Keratinocyte (primary cell): ENCODE results near the gene ABLIM2. TPM values are rescaled to one million over a fixed set of nuclear protein-coding genes. Genes with fewer than 3 reads are reported as not detected.

ENCODE experiments used
- DNase-seq: peaks from one replicate; pipeline ENCODE4 v3.0.0-alpha.2; 2011; ENCODE audit warnings: low read depth, missing footprints, low spot score
- FAIRE-seq: peaks from 2 replicates; lab custom pipeline; 2011; peaks lifted over from hg19 to GRCh38; lab: Jason Lieb, UNC
- H2AFZ ChIP-seq: 2 replicates; pipeline ENCODE4 v1.6.0; 2012; ENCODE audit warnings: low read length, control low read depth, inconsistent platforms; ENCODE audit not compliant: control insufficient read depth
- H3K27ac ChIP-seq: 2 replicates; pipeline ENCODE4 v1.5.1; 2011; ENCODE audit warnings: low read length; ENCODE audit not compliant: control insufficient read depth, insufficient read depth
- H3K27me3 ChIP-seq: 3 replicates; pipeline ENCODE4 v1.6.0; 2011; ENCODE audit warnings: low read length; ENCODE audit not compliant: control insufficient read depth, insufficient read depth; ENCODE audit errors: extremely low read depth
- H3K36me3 ChIP-seq, 2 experiments: 2 replicates in 1 of 2; 3 replicates in 1 of 2; pipeline ENCODE4 v1.5.1; 2011; ENCODE audit warnings: low read length in 2 of 2, mild to moderate bottlenecking in 1 of 2; ENCODE audit not compliant: control insufficient read depth in 2 of 2, insufficient read depth in 2 of 2; ENCODE audit errors: extremely low read depth in 1 of 2
- H3K4me1 ChIP-seq: 3 replicates; pipeline ENCODE4 v1.5.1; 2011; ENCODE audit warnings: low read length; ENCODE audit not compliant: control insufficient read depth, insufficient read depth; ENCODE audit errors: extremely low read depth
- H3K4me2 ChIP-seq: 3 replicates; pipeline ENCODE4 v1.6.0; 2011; ENCODE audit warnings: low read depth, low read length; ENCODE audit not compliant: control insufficient read depth, insufficient read depth; ENCODE audit errors: extremely low read depth
- H3K4me3 ChIP-seq, 3 experiments: fragments of 200-600 bp in 1 of 3; sonication (generic) in 1 of 3; 2 replicates in 2 of 3; 3 replicates in 1 of 3; pipeline ENCODE4 v1.5.1; 2011 to 2016; ENCODE audit warnings: low read length in 3 of 3, mild to moderate bottlenecking in 3 of 3, control low read depth in 2 of 3, inconsistent platforms in 1 of 3, low read depth in 1 of 3, mixed read lengths in 1 of 3, mixed run types in 1 of 3, moderate library complexity in 1 of 3; ENCODE audit not compliant: control insufficient read depth in 2 of 3, insufficient read depth in 2 of 3; ENCODE audit errors: extremely low read depth in 1 of 3
- H3K79me2 ChIP-seq: 2 replicates; pipeline ENCODE4 v1.6.0; 2012; ENCODE audit warnings: low read length; ENCODE audit not compliant: control insufficient read depth, insufficient read depth
- H3K9ac ChIP-seq: 3 replicates; pipeline ENCODE4 v1.6.0; 2011; ENCODE audit warnings: low read length; ENCODE audit not compliant: control insufficient read depth, insufficient read depth; ENCODE audit errors: extremely low read depth
- H3K9me1 ChIP-seq: 3 replicates; pipeline ENCODE4 v1.6.0; 2011; ENCODE audit warnings: low read length; ENCODE audit not compliant: control insufficient read depth, insufficient read depth; ENCODE audit errors: extremely low read depth
- H3K9me3 ChIP-seq: 2 replicates; pipeline ENCODE4 v1.5.1; 2012; ENCODE audit warnings: low read depth, low read length; ENCODE audit not compliant: control insufficient read depth
- H4K20me1 ChIP-seq: 3 replicates; pipeline ENCODE4 v1.6.0; 2011; ENCODE audit warnings: low read length; ENCODE audit not compliant: control insufficient read depth, insufficient read depth; ENCODE audit errors: extremely low read depth
- EZH2 ChIP-seq: IDR thresholded peaks from one replicate; pipeline ENCODE4 v1.6.1; 2012; ENCODE audit warnings: inconsistent platforms, mild to moderate bottlenecking, low read length, moderate library complexity
- dilution Hi-C: fragments of 300-500 bp; cut with MboI; formaldehyde crosslinking; loops from one replicate; pipeline ENCODE4 v1.7.0; 2020; ENCODE audit warnings: low sequenced_read_pairs; ENCODE audit not compliant: extremely low pct_ligation_motif_present
- polyA plus RNA-seq, 5 experiments: library from polyadenylated mRNA; depleted of rRNA in 3 of 5; stranded (reverse) in 3 of 5; stranded (forward) in 1 of 5; unstranded in 1 of 5; fragments of >200 nt; gene quantifications; 1 replicate in 1 of 5; 2 replicates in 3 of 5; 3 replicates in 1 of 5; pipeline versions ENCODE4 v1.2.1 to v1.2.3, GENCODE V29; 2011 to 2012; ENCODE audit warnings: missing spikeins in 2 of 5, low read depth in 1 of 5, low replicate concordance in 1 of 5
- TF ChIP-seq, protein P1 (sequence below), 3 experiments: IDR thresholded peaks in 1 of 3; conservative IDR thresholded peaks in 1 of 3; optimal IDR thresholded peaks in 1 of 3; 2 replicates in 2 of 3; 3 replicates in 1 of 3; pipeline versions ENCODE3 to v1.5.1; 2011; ENCODE audit warnings: low read length in 3 of 3, mild to moderate bottlenecking in 3 of 3, moderate library complexity in 2 of 3, control low read depth in 1 of 3, inconsistent platforms in 1 of 3; ENCODE audit not compliant: insufficient read depth in 2 of 3; ENCODE audit errors: extremely low read depth in 1 of 3

ABLIM2 gene
- polyA plus RNA-seq, 1 donor (not counting 4 experiments of a cell fraction or from before 2014, with no cell fraction given), result 0.94 TPM

DNA sequence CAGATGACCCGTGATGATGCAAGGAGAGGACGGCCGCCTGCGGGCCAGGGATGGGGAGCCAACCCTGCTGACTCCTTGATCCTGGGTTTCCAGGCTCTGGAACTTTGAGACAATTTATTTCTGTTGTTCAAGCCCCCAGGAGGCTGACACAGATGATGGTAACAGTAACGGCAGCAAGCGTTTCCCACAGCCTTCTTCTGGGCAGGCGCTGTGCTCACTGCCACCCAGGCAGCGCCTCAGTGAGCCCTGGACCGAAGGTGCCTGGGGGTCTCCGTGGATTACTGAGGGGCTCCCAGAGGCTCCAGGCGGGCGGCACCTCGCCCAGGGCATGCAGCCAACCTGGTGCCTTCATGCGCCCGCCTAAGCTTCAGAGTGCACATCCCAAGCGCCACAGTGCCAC, 115.0 kb downstream of the ABLIM2 start:
- Histone ChIP-seq H3K27me3 (peaks cover 6% of the 10 kb centered on the region), H3K4me1 (no peaks in the 10 kb centered on the region), H3K27ac (no peak overlapping the region), H3K4me3 (no peak overlapping the region), H3K36me3 (no peaks in the 10 kb centered on the region), H2AFZ (no peak overlapping the region), H4K20me1 (no peaks in the 10 kb centered on the region), H3K9me3 (no peaks in the 10 kb centered on the region), H3K4me2 (no peak overlapping the region), H3K9ac (no peak overlapping the region), H3K79me2 (no peaks in the 10 kb centered on the region), H3K9me1 (no peaks in the 10 kb centered on the region)
- DNase-seq (no peak), FAIRE-seq (no peak)
- dilution Hi-C loops, result no loop called here
- TF ChIP-seq EZH2, result no peak
- TF ChIP-seq, protein P1, sequence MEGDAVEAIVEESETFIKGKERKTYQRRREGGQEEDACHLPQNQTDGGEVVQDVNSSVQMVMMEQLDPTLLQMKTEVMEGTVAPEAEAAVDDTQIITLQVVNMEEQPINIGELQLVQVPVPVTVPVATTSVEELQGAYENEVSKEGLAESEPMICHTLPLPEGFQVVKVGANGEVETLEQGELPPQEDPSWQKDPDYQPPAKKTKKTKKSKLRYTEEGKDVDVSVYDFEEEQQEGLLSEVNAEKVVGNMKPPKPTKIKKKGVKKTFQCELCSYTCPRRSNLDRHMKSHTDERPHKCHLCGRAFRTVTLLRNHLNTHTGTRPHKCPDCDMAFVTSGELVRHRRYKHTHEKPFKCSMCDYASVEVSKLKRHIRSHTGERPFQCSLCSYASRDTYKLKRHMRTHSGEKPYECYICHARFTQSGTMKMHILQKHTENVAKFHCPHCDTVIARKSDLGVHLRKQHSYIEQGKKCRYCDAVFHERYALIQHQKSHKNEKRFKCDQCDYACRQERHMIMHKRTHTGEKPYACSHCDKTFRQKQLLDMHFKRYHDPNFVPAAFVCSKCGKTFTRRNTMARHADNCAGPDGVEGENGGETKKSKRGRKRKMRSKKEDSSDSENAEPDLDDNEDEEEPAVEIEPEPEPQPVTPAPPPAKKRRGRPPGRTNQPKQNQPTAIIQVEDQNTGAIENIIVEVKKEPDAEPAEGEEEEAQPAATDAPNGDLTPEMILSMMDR (optimal IDR thresholded peaks at IDR 0.05 in 1 of 3, IDR thresholded peaks at IDR 0.05 in 1 of 3, conservative IDR thresholded peaks at IDR 0.05 in 1 of 3; ENCODE audit: extremely low read depth in 1 of 3, insufficient read depth in 2 of 3, low read length in 3 of 3), result no peak

DNA sequence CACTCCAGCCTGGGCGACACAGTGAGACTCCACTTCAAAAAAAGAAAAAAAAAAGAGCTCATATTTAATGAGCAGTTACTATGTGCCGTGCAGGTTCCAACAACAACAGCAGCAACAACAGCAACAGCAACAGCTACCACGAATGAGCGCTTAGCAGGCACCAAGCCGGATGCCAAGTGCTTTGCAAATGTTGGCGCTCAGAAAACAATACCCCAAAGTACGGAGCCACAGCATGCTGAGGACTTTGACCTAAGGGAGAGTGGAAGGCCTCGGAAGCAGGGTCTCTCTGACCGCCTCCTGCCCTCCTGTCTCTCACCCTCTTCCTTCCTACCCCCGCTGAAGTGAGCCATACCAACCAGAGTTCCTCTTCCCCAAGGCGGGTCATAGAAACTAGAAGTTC, 116.7 kb downstream of the ABLIM2 start:
- Histone ChIP-seq H3K79me2 (no peaks in the 10 kb centered on the region), H3K27me3 (peaks cover 6% of the 10 kb centered on the region), H3K27ac (no peak overlapping the region), H3K4me2 (no peak overlapping the region), H2AFZ (no peak overlapping the region), H3K9me3 (no peaks in the 10 kb centered on the region), H3K4me3 (no peak overlapping the region), H3K36me3 (no peaks in the 10 kb centered on the region), H4K20me1 (no peaks in the 10 kb centered on the region), H3K9ac (no peak overlapping the region), H3K4me1 (no peaks in the 10 kb centered on the region), H3K9me1 (no peaks in the 10 kb centered on the region)
- TF ChIP-seq, protein P1 (optimal IDR thresholded peaks at IDR 0.05 in 1 of 3, IDR thresholded peaks at IDR 0.05 in 1 of 3, conservative IDR thresholded peaks at IDR 0.05 in 1 of 3; ENCODE audit: extremely low read depth in 1 of 3, insufficient read depth in 2 of 3, low read length in 3 of 3), result no peak
- TF ChIP-seq EZH2, result no peak
- DNase-seq (no peak), FAIRE-seq (no peak)
- dilution Hi-C loops, result no loop called here
